HUES64 (cell line): ENCODE measurements around the gene FBF1.
A peak's percentile ranks its signal among the peaks of the same experiment; 100 is the strongest.

Source experiments
- H3K27ac ChIP-seq: 2 replicates; pipeline ENCODE4 v1.7.0; 2013; ENCODE audit warnings: low read depth, low read length, inconsistent platforms
- H3K27me3 ChIP-seq: 2 replicates; pipeline ENCODE4 v1.6.1; 2013; ENCODE audit warnings: mild to moderate bottlenecking, low read length; ENCODE audit not compliant: insufficient read depth
- H3K36me3 ChIP-seq: 2 replicates; pipeline ENCODE4 v1.6.1; 2013; ENCODE audit warnings: mild to moderate bottlenecking, low read length; ENCODE audit not compliant: insufficient read depth
- H3K4me1 ChIP-seq: 2 replicates; pipeline ENCODE4 v1.6.1; 2013; ENCODE audit warnings: mild to moderate bottlenecking, low read length, moderate library complexity; ENCODE audit not compliant: insufficient read depth
- H3K4me3 ChIP-seq: 2 replicates; pipeline ENCODE4 v1.5.1; 2013; ENCODE audit warnings: mild to moderate bottlenecking, low read length, moderate library complexity
- H3K9ac ChIP-seq: 2 replicates; pipeline ENCODE4 v1.6.1; 2013; ENCODE audit warnings: mild to moderate bottlenecking, low read depth, low read length
- H3K9me3 ChIP-seq: 2 replicates; pipeline ENCODE4 v1.6.1; 2013; ENCODE audit warnings: low read depth, low read length; ENCODE audit not compliant: insufficient read depth
- WGBS: fragments of 150-250, 120-280 bp; methylation state at CpG from one replicate; pipeline ENCODE4 v1.1.7; 2013; ENCODE audit warnings: missing lambda C conversion rate; 5-methylcytosine and 5-hydroxymethylcytosine counted together

Gene FBF1

GRCh38 chr17:75925103-75925502 lies 15.7 kb downstream of the FBF1 start:
- Histone ChIP-seq H3K27ac (no peak overlapping the region), H3K9ac (no peak overlapping the region), H3K9me3 (no peaks in the 10 kb centered on the region), H3K27me3 (no peaks in the 10 kb centered on the region), H3K4me3 (no peak overlapping the region), H3K36me3 (0 out of 2 replicates have a peak, but pooled peaks cover 11% of the 10 kb centered on the region), H3K4me1 (no peaks in the 10 kb centered on the region)
- 96% methylated on average over 11 of the region's 11 CpGs for WGBS

GRCh38 chr17:75922963-75923874 lies 17.6 kb downstream of the FBF1 start:
- WGBS = 93% methylated on average over 19 of the region's 19 CpGs
- H3K36me3 ChIP-seq = 0 out of 2 replicates have a peak, but pooled peaks cover 11% of the 10 kb centered on the region
- peak overlapping the region; percentile 9; the same call in 1 of the 2 replicates for H3K9ac ChIP-seq
- H3K4me1 ChIP-seq = no peaks in the 10 kb centered on the region
- H3K4me3 ChIP-seq = no peak overlapping the region
- H3K27ac ChIP-seq = no peak overlapping the region
- no peaks in the 10 kb centered on the region for H3K9me3 ChIP-seq
- H3K27me3 ChIP-seq = no peaks in the 10 kb centered on the region

GRCh38 chr17:75922173-75922961 lies 18.5 kb downstream of the FBF1 start:
- H3K36me3 ChIP-seq = 0 out of 2 replicates have a peak, but pooled peaks cover 11% of the 10 kb centered on the region
- WGBS = 92% methylated on average over 18 of the region's 18 CpGs
- H3K4me1 ChIP-seq = no peaks in the 10 kb centered on the region
- no peaks in the 10 kb centered on the region for H3K27me3 ChIP-seq
- no peak overlapping the region; the same call in 1 of the 2 replicates for H3K9ac ChIP-seq
- H3K9me3 ChIP-seq = no peaks in the 10 kb centered on the region
- no peak overlapping the region for H3K27ac ChIP-seq
- H3K4me3 ChIP-seq = no peak overlapping the region

GRCh38 chr17:75921596-75921995 lies 19.2 kb downstream of the FBF1 start:
- H3K27me3 ChIP-seq = no peaks in the 10 kb centered on the region
- H3K4me1 ChIP-seq = no peaks in the 10 kb centered on the region
- 95% methylated on average over 15 of the region's 15 CpGs for whole genome bisulfite sequencing
- H3K9ac ChIP-seq = no peak overlapping the region
- H3K36me3 ChIP-seq = 0 out of 2 replicates have a peak, but pooled peaks cover 11% of the 10 kb centered on the region
- H3K27ac ChIP-seq = no peak overlapping the region
- no peaks in the 10 kb centered on the region for H3K9me3 ChIP-seq
- no peak overlapping the region for H3K4me3 ChIP-seq

GRCh38 chr17:75920045-75920560 lies 20.7 kb downstream of the FBF1 start:
- WGBS = 91% methylated on average over 11 of the region's 11 CpGs
- peak overlapping the region; percentile 40; the same call in 1 of the 2 replicates for H3K9ac ChIP-seq
- no peaks in the 10 kb centered on the region for H3K27me3 ChIP-seq
- no peaks in the 10 kb centered on the region for H3K9me3 ChIP-seq
- H3K4me1 ChIP-seq = no peaks in the 10 kb centered on the region
- H3K4me3 ChIP-seq = no peak overlapping the region
- H3K36me3 ChIP-seq = 0 out of 2 replicates have a peak, but pooled peaks cover 8% of the 10 kb centered on the region
- no peak overlapping the region for H3K27ac ChIP-seq

GRCh38 chr17:75919611-75920010 lies 21.2 kb downstream of the FBF1 start:
- WGBS = 97% methylated on average over 22 of the region's 22 CpGs
- Histone ChIP-seq H3K4me1 (no peaks in the 10 kb centered on the region), H3K36me3 (0 out of 2 replicates have a peak, but pooled peaks cover 6% of the 10 kb centered on the region)

GRCh38 chr17:75917917-75918445 lies 22.9 kb downstream of the FBF1 start:
- Histone ChIP-seq H3K9ac (no peak overlapping the region), H3K36me3 (0 out of 2 replicates have a peak, but pooled peaks cover 6% of the 10 kb centered on the region), H3K27me3 (no peaks in the 10 kb centered on the region), H3K9me3 (no peaks in the 10 kb centered on the region), H3K27ac (no peak overlapping the region), H3K4me1 (no peaks in the 10 kb centered on the region), H3K4me3 (no peak overlapping the region)
- 95% methylated on average over 31 of the region's 31 CpGs for WGBS

More at GRCh38 chr17:75919611-75920010, 21.2 kb downstream of the FBF1 start:
- H3K9ac ChIP-seq = no peak overlapping the region
- no peaks in the 10 kb centered on the region for H3K9me3 ChIP-seq
- H3K27ac ChIP-seq = no peak overlapping the region
- no peaks in the 10 kb centered on the region for H3K27me3 ChIP-seq
- no peak overlapping the region for H3K4me3 ChIP-seq

GRCh38 chr17:75917141-75917916 lies 23.5 kb downstream of the FBF1 start:
- Histone ChIP-seq H3K36me3 (0 out of 2 replicates have a peak, but pooled peaks cover 3% of the 10 kb centered on the region), H3K9me3 (no peaks in the 10 kb centered on the region), H3K27ac (no peak overlapping the region), H3K4me3 (no peak overlapping the region), H3K4me1 (no peaks in the 10 kb centered on the region), H3K27me3 (no peaks in the 10 kb centered on the region), H3K9ac (no peak overlapping the region)
- 91% methylated on average over 23 of the region's 23 CpGs for WGBS

GRCh38 chr17:75915268-75915667 lies 25.6 kb downstream of the FBF1 start:
- H3K36me3 ChIP-seq = peaks cover 6% of the 10 kb centered on the region; the same call in 1 of the 2 replicates

GRCh38 chr17:75914643-75915267 lies 26.1 kb downstream of the FBF1 start:
- no peak overlapping the region for H3K4me3 ChIP-seq
- H3K27me3 ChIP-seq = no peaks in the 10 kb centered on the region
- WGBS = 93% methylated on average over 34 of the region's 34 CpGs
- no peak overlapping the region for H3K27ac ChIP-seq
- peaks cover 6% of the 10 kb centered on the region; the same call in 1 of the 2 replicates for H3K36me3 ChIP-seq
- H3K9ac ChIP-seq = no peak overlapping the region
- H3K9me3 ChIP-seq = no peaks in the 10 kb centered on the region
- H3K4me1 ChIP-seq = peaks cover 3% of the 10 kb centered on the region; the same call in 1 of the 2 replicates

More at GRCh38 chr17:75915268-75915667, 25.6 kb downstream of the FBF1 start:
- H3K27ac ChIP-seq = no peak overlapping the region
- H3K9me3 ChIP-seq = no peaks in the 10 kb centered on the region
- H3K9ac ChIP-seq = no peak overlapping the region
- H3K4me3 ChIP-seq = no peak overlapping the region
- no peaks in the 10 kb centered on the region for H3K27me3 ChIP-seq
- peaks cover 3% of the 10 kb centered on the region; the same call in 1 of the 2 replicates for H3K4me1 ChIP-seq
- 83% methylated on average over 8 of the region's 8 CpGs for WGBS
